Measurements from ENCODE around the gene KLHL41.

GRCh38 chr2:169546756-169547155 is 37.3 kb downstream of the KLHL41 start:
- no peak for TF ChIP-seq EHMT2 (IDR thresholded peaks at IDR 0.05; ENCODE audit: borderline replicate concordance, low read depth, low read length)
- TF ChIP-seq EP300 (IDR thresholded peaks at IDR 0.05; ENCODE audit: low read depth in 2 of 2, low read length in 2 of 2): no peak
- no peak for TF ChIP-seq EP300 (CRISPR knock-in tag; IDR thresholded peaks at IDR 0.05; ENCODE audit: borderline replicate concordance)
- no peak for TF ChIP-seq ZNF629 (CRISPR knock-in tag; conservative IDR thresholded peaks at IDR 0.05)

Measured in HepG2 (cell line).